T-helper 1 cell treated with Interleukin-12 subunit alpha and Interleukin-12 subunit beta and Interleukin-4 antibody, amounts not matched to agents 30 ng/mL and 1 ng/mL, for 36 hours (primary cell): ENCODE results near the gene PRKACG. TPM values are rescaled to one million over a fixed set of nuclear protein-coding genes. Genes with fewer than 3 reads are reported as not detected.

Source experiments
- intact Hi-C: fragments of 100-400 bp; cut with micrococcal nuclease; formaldehyde crosslinking; loops from one replicate; pipeline ENCODE4 v1.15.1; 2024
- total RNA-seq: library from RNA; stranded (reverse); gene quantifications from 2 replicates; pipeline ENCODE4 v1.2.3, GENCODE V29; 2022

PRKACG gene
- total RNA-seq, 1 donor from 2014 or later = not detected

GRCh38 chr9:69027355-69028097 lies 13.6 kb upstream of the PRKACG start:
- intact Hi-C loops = loop anchor here (1.0 to 10.0 kb wide), 12 partner anchors 7 to 1227 kb away; partner anchors contain the start of genes PIP5K1B and SMC5

GRCh38 chr9:69023650-69024049 lies 9.7 kb upstream of the PRKACG start:
- intact Hi-C loops = loop anchor here (10.0 kb wide), 1 partner anchor 1231 kb away; the partner anchor contains the start of gene SMC5

- intact Hi-C loops = loop anchor here (1.0 to 10.0 kb wide), 2 partner anchors 8 to 1234 kb away; partner anchors contain the start of gene SMC5
Measured at GRCh38 chr9:69020301-69021145, 6.6 kb upstream of the PRKACG start.

GRCh38 chr9:69019808-69020207 lies 5.9 kb upstream of the PRKACG start:
- intact Hi-C loops = loop anchor here (1.0 to 10.0 kb wide), 3 partner anchors 8 to 1235 kb away; partner anchors contain the start of gene SMC5

- intact Hi-C loops = loop anchor here (2.0 kb wide), 1 partner anchor 20 kb away; no protein-coding TSS in a partner anchor
Measured at GRCh38 chr9:69018737-69019136, 4.8 kb upstream of the PRKACG start.

- intact Hi-C loops = no loop called here
Measured at GRCh38 chr9:69016191-69017096, 2.5 kb upstream of the PRKACG start.

GRCh38 chr9:69013382-69013727 lies 558 bp downstream of the PRKACG start:
- intact Hi-C loops = no loop called here

- intact Hi-C loops = no loop called here
Measured at GRCh38 chr9:69012696-69013381, 1.1 kb downstream of the PRKACG start.

GRCh38 chr9:69009708-69010107 lies 4.2 kb downstream of the PRKACG start:
- intact Hi-C loops = loop anchor here (10.0 kb wide), 1 partner anchor 55 kb away; no protein-coding TSS in a partner anchor

GRCh38 chr9:69004836-69005235 lies 9.1 kb downstream of the PRKACG start:
- intact Hi-C loops = loop anchor here (10.0 kb wide), 1 partner anchor 60 kb away; no protein-coding TSS in a partner anchor

GRCh38 chr9:69003051-69003450 lies 10.9 kb downstream of the PRKACG start:
- intact Hi-C loops = loop anchor here (10.0 kb wide), 1 partner anchor 62 kb away; no protein-coding TSS in a partner anchor

GRCh38 chr9:69001921-69002320 lies 12.0 kb downstream of the PRKACG start:
- intact Hi-C loops = loop anchor here (10.0 kb wide), 1 partner anchor 63 kb away; no protein-coding TSS in a partner anchor

- intact Hi-C loops = loop anchor here (1.0 to 10.0 kb wide), 11 partner anchors 19 to 415 kb away; a partner anchor contains a TSS
Measured at GRCh38 chr9:68999393-69000105, 14.4 kb downstream of the PRKACG start.

- intact Hi-C loops = loop anchor here (1.0 to 5.0 kb wide), 10 partner anchors 20 to 415 kb away; a partner anchor contains a TSS
Measured at GRCh38 chr9:68998812-68999211, 15.1 kb downstream of the PRKACG start.

- intact Hi-C loops = loop anchor here (2.0 to 5.0 kb wide), 3 partner anchors 20 to 311 kb away; no protein-coding TSS in a partner anchor
Measured at GRCh38 chr9:68998385-68998784, 15.5 kb downstream of the PRKACG start.

- intact Hi-C loops = loop anchor here (2.0 to 5.0 kb wide), 3 partner anchors 21 to 310 kb away; no protein-coding TSS in a partner anchor
Measured at GRCh38 chr9:68997666-68998065, 16.2 kb downstream of the PRKACG start.

- intact Hi-C loops = loop anchor here (5.0 kb wide), 1 partner anchor 309 kb away; no protein-coding TSS in a partner anchor
Measured at GRCh38 chr9:68996462-68996861, 17.5 kb downstream of the PRKACG start.

- intact Hi-C loops = loop anchor here (5.0 kb wide), 1 partner anchor 308 kb away; no protein-coding TSS in a partner anchor
Measured at GRCh38 chr9:68995776-68996175, 18.1 kb downstream of the PRKACG start.

GRCh38 chr9:68991457-68991856 lies 22.5 kb downstream of the PRKACG start:
- intact Hi-C loops = no loop called here
